Neural crest cell (in vitro differentiated cells): ENCODE data around the gene LUZP2. TPM values are rescaled to one million over a fixed set of nuclear protein-coding genes. Genes with fewer than 3 reads are reported as not detected.

ENCODE experiments used
- DNase-seq: peaks from one replicate; pipeline ENCODE4 v3.0.0; 2021; ENCODE audit warnings: low read depth, mixed read lengths, low spot score
- H3K27ac Mint-ChIP-seq: one replicate; pipeline ENCODE4 v1.8.0; 2021; ENCODE audit warnings: mild to moderate bottlenecking, mixed read lengths; ENCODE audit not compliant: unreplicated experiment
- H3K27me3 Mint-ChIP-seq: 2 replicates; pipeline ENCODE4 v1.8.0; 2021; ENCODE audit warnings: low read depth, mild to moderate bottlenecking, mixed read lengths
- H3K36me3 Mint-ChIP-seq: 2 replicates; pipeline ENCODE4 v1.8.0; 2021; ENCODE audit warnings: low read depth, mild to moderate bottlenecking, mixed read lengths
- H3K4me1 Mint-ChIP-seq: 2 replicates; pipeline ENCODE4 v1.8.0; 2021; ENCODE audit warnings: mixed read lengths
- H3K4me3 Mint-ChIP-seq: one replicate; pipeline ENCODE4 v1.8.0; 2021; ENCODE audit warnings: mild to moderate bottlenecking, mixed read lengths
- H3K9me3 Mint-ChIP-seq: 2 replicates; pipeline ENCODE4 v1.8.0; 2021; ENCODE audit warnings: mixed read lengths
- total RNA-seq: library from RNA; stranded (reverse); gene quantifications from 2 replicates; pipeline ENCODE4 v1.2.1, GENCODE V29; 2021
- TF ChIP-seq, protein P1 (sequence below): fragments of 200-600 bp; sonication (generic); conservative IDR thresholded peaks from 2 replicates; pipeline ENCODE4 v1.5.0; 2021; ENCODE audit warnings: antibody characterized with exemption, mild to moderate bottlenecking

Gene LUZP2
- total RNA-seq, 1 donor from 2014 or later, result 0.28 TPM

DNA sequence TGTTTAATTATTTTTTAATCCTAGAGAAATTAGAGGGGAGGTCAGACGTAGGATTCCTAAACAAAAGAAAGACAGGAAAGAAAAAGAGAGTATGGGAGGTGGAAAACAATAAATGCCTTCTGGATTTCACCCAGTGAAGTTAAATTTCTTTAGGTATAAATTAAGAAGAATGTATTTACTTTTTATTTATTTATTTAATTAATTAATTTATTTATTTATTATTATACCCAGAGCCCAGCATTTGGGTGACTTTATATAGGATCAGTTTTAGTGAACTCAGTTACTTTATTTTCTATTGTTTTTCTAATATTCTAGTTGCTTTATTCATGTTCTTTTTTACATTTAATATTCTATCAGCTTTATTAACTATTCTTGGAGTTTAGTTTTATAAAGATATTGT is 551.8 kb downstream of the LUZP2 start:
- Mint-ChIP-seq H3K4me1 (no peaks in the 10 kb centered on the region), H3K9me3 (no peaks in the 10 kb centered on the region), H3K4me3 (no peak overlapping the region), H3K36me3 (no peaks in the 10 kb centered on the region), H3K27ac (no peak overlapping the region), H3K27me3 (no peaks in the 10 kb centered on the region)
- TF ChIP-seq, protein P1, sequence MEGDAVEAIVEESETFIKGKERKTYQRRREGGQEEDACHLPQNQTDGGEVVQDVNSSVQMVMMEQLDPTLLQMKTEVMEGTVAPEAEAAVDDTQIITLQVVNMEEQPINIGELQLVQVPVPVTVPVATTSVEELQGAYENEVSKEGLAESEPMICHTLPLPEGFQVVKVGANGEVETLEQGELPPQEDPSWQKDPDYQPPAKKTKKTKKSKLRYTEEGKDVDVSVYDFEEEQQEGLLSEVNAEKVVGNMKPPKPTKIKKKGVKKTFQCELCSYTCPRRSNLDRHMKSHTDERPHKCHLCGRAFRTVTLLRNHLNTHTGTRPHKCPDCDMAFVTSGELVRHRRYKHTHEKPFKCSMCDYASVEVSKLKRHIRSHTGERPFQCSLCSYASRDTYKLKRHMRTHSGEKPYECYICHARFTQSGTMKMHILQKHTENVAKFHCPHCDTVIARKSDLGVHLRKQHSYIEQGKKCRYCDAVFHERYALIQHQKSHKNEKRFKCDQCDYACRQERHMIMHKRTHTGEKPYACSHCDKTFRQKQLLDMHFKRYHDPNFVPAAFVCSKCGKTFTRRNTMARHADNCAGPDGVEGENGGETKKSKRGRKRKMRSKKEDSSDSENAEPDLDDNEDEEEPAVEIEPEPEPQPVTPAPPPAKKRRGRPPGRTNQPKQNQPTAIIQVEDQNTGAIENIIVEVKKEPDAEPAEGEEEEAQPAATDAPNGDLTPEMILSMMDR, result no peak
- DNase-seq, result no peak

DNA sequence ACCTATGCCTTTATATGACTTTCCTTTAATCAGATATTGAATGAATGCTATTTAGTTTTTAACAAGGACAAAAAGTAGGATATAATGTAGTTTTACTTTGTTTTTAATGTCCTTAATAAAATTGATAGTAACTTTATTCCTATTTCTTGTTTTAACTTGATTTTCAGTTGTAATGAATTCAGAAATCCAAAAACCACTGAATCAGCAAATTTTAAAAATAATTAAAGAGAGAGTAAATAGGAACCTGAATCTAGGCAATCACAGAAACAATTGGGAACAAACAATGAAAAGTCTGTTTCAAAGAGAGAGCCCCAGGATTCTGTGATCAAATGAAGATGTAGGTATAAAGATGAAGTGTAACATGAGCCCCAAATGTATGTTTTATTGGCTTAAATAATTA is 556.0 kb downstream of the LUZP2 start:
- H3K36me3 Mint-ChIP-seq, result no peaks in the 10 kb centered on the region
- no peaks in the 10 kb centered on the region for H3K4me1 Mint-ChIP-seq
- H3K4me3 Mint-ChIP-seq, result no peak overlapping the region
- TF ChIP-seq, protein P1, result no peak
- H3K9me3 Mint-ChIP-seq, result no peaks in the 10 kb centered on the region
- H3K27me3 Mint-ChIP-seq, result no peaks in the 10 kb centered on the region
- H3K27ac Mint-ChIP-seq, result no peak overlapping the region
- no peak for DNase-seq

DNA sequence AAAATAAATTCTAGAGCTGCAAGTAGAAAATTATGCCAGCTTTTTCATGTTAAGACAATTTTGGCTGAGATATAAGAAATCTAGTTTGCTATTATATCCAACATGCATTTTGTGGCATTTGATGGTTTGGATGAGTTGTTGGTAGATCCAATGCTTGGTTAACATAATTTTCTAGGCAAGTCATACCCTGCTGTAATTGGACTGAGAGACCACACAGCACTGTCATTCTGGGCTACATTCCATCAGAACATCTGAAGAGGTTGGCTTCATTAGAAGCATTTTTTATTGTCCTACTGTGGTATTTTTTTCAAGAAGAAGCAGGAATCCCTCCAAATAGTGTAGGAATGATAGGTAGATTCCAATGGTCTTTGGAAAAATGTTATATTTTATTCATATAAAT is 561.0 kb downstream of the LUZP2 start:
- Mint-ChIP-seq H3K4me1 (no peaks in the 10 kb centered on the region), H3K36me3 (no peaks in the 10 kb centered on the region), H3K27ac (no peak overlapping the region), H3K27me3 (no peaks in the 10 kb centered on the region), H3K9me3 (no peaks in the 10 kb centered on the region), H3K4me3 (no peak overlapping the region)
- TF ChIP-seq, protein P1, result no peak
- DNase-seq, result no peak

DNA sequence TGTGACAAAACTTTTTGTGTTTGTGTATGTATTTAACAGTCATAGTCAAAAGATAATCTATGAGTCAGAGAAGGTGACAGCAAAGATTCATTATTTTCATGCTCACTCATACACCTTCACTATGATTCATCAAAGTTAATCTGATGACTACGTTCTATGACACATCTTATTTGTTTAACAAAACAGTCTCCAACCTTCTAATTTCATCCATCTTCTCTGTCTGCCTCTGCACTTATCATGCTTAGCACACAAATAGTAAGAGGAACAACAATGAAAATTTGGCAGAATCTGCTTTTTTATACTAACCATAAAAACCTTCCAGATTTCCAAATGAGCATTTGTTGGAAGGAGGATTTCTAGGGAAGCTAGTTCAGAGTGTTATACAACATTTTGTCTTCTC is 568.9 kb downstream of the LUZP2 start:
- DNase-seq, result no peak
- H3K27ac Mint-ChIP-seq, result no peak overlapping the region
- peaks cover 7% of the 10 kb centered on the region for H3K4me1 Mint-ChIP-seq
- peaks cover 5% of the 10 kb centered on the region for H3K9me3 Mint-ChIP-seq
- H3K27me3 Mint-ChIP-seq, result no peaks in the 10 kb centered on the region
- TF ChIP-seq, protein P1, result no peak
- H3K36me3 Mint-ChIP-seq, result no peaks in the 10 kb centered on the region
- no peak overlapping the region for H3K4me3 Mint-ChIP-seq

- DNase-seq, result no peak
- peaks cover 5% of the 10 kb centered on the region for H3K9me3 Mint-ChIP-seq
Observed at GRCh38 chr11:25066706-25067105, 569.9 kb downstream of the LUZP2 start.

More at GRCh38 chr11:25066706-25067105, 569.9 kb downstream of the LUZP2 start:
- Mint-ChIP-seq H3K4me3 (no peak overlapping the region), H3K27ac (no peak overlapping the region), H3K36me3 (no peaks in the 10 kb centered on the region), H3K4me1 (peaks cover 7% of the 10 kb centered on the region), H3K27me3 (no peaks in the 10 kb centered on the region)
- TF ChIP-seq, protein P1, result no peak
